Measurements from ENCODE around the gene CBX4. TPM values are rescaled to one million over a fixed set of nuclear protein-coding genes. Genes with fewer than 3 reads are reported as not detected.
A peak's percentile ranks its signal among the peaks of the same experiment; 100 is the strongest.

CBX4 gene
- total RNA-seq = 6.6 TPM
- 10 to 100 TPM in 3 of 8 donors, 1 to 10 TPM in 5; 7.6 to 14.5 (median 9.8) TPM for polyA plus RNA-seq (ENCODE audit: insufficient read depth in 1 of 8, insufficient read length in 8 of 8, low replicate concordance in 1 of 8)
- long read RNA-seq, donor 1 = 0 reads
- long read RNA-seq, donor 2, partial matches to known transcripts = 0 of 2 reads
- long read RNA-seq, donor 2, other reads (novel, unspliced or antisense) = 0 of 2 reads
- long read RNA-seq, donor 3, partial matches to known transcripts = 0 of 4 reads
- long read RNA-seq, donor 3, other reads (novel, unspliced or antisense) = 0 of 4 reads
- long read RNA-seq, donor 4 = 0 reads
- long read RNA-seq, donor 5, transcript CBX4-201 (5 exons, 2,664 nt) = major isoform, 6 of 6 reads
- long read RNA-seq, donor 5, partial matches to known transcripts = 0 of 6 reads
- long read RNA-seq, donor 5, other reads (novel, unspliced or antisense) = 0 of 6 reads
- long read RNA-seq, donor 6, transcript CBX4-201 (5 exons, 2,664 nt) = major isoform, 8 of 8 reads
- long read RNA-seq, donor 6, partial matches to known transcripts = 0 of 8 reads
- long read RNA-seq, donor 6, other reads (novel, unspliced or antisense) = 0 of 8 reads
- long read RNA-seq, donor 7, transcript CBX4-201 (5 exons, 2,664 nt) = major isoform, 5 of 5 reads
- long read RNA-seq, donor 7, partial matches to known transcripts = 0 of 5 reads
- long read RNA-seq, donor 7, other reads (novel, unspliced or antisense) = 0 of 5 reads
- long read RNA-seq, donor 8, transcript CBX4-201 (5 exons, 2,664 nt) = major isoform, 6 of 6 reads
- long read RNA-seq, donor 8, partial matches to known transcripts = 0 of 6 reads
- long read RNA-seq, donor 8, other reads (novel, unspliced or antisense) = 0 of 6 reads
- long read RNA-seq, donor 9, partial matches to known transcripts = 0 of 3 reads
- long read RNA-seq, donor 9, other reads (novel, unspliced or antisense) = 0 of 3 reads
- long read RNA-seq, donor 10, transcript CBX4-201 (5 exons, 2,664 nt) = major isoform, 6 of 6 reads
- long read RNA-seq, donor 10, partial matches to known transcripts = 0 of 6 reads
- long read RNA-seq, donor 10, other reads (novel, unspliced or antisense) = 0 of 6 reads
- long read RNA-seq, donor 11, partial matches to known transcripts = 0 of 3 reads
- long read RNA-seq, donor 11, other reads (novel, unspliced or antisense) = 0 of 3 reads

- peak; percentile 98 for DNase-seq
- peaks cover 75% of the 10 kb centered on the region for H3K4me1 ChIP-seq (ENCODE audit: control insufficient read depth, insufficient read depth, low read length)
- peak within 1 kb of the TSS; percentile 92 for H3K27ac ChIP-seq (ENCODE audit: low read length)
- peaks cover 51% of the 10 kb centered on the region for H3K27me3 ChIP-seq (ENCODE audit: control insufficient read depth, insufficient read depth, low read length)
- no peaks in the 10 kb centered on the region for H3K9me3 ChIP-seq (replicated peaks; ENCODE audit: control insufficient read depth, low read depth, low read length)
- WGBS (ENCODE audit: insufficient coverage) = under 1% methylated on average over 93 of the region's 103 CpGs
- H3K4me3 ChIP-seq (ENCODE audit: low read length) = peak within 1 kb of the TSS; percentile 57
- peaks cover 14% of the 10 kb centered on the region for H3K36me3 ChIP-seq (ENCODE audit: control insufficient read depth, insufficient read depth, low read length)
Observed at GRCh38 chr17:79839356-79840268, at the start of gene CBX4. Gene CBX4 (minus strand): TSS chr17:79839440. CDS start chr17:79839251, 189 bp downstream.

- DNase-seq = no peak
- 86% methylated on average over 12 of the region's 17 CpGs for WGBS (ENCODE audit: insufficient coverage)
- H3K27me3 ChIP-seq (ENCODE audit: control insufficient read depth, insufficient read depth, low read length) = peaks cover 30% of the 10 kb centered on the region
- no peak overlapping the region for H3K4me3 ChIP-seq (ENCODE audit: low read length)
- H3K4me1 ChIP-seq (ENCODE audit: control insufficient read depth, insufficient read depth, low read length) = peaks cover 17% of the 10 kb centered on the region
- H3K27ac ChIP-seq (ENCODE audit: low read length) = no peak overlapping the region
- H3K9me3 ChIP-seq (replicated peaks; ENCODE audit: control insufficient read depth, low read depth, low read length) = no peaks in the 10 kb centered on the region
- H3K36me3 ChIP-seq (ENCODE audit: control insufficient read depth, insufficient read depth, low read length) = no peaks in the 10 kb centered on the region
Observed at GRCh38 chr17:79888009-79888540, 48.8 kb upstream of the CBX4 start.

- Histone ChIP-seq H3K27me3 (ENCODE audit: control insufficient read depth, insufficient read depth, low read length) (peaks cover 31% of the 10 kb centered on the region), H3K4me1 (ENCODE audit: control insufficient read depth, insufficient read depth, low read length) (peaks cover 13% of the 10 kb centered on the region), H3K9me3 (replicated peaks; ENCODE audit: control insufficient read depth, low read depth, low read length) (no peaks in the 10 kb centered on the region), H3K4me3 (ENCODE audit: low read length) (no peak overlapping the region), H3K27ac (ENCODE audit: low read length) (no peak overlapping the region), H3K36me3 (ENCODE audit: control insufficient read depth, insufficient read depth, low read length) (no peaks in the 10 kb centered on the region)
- 83% methylated on average over 7 of the region's 14 CpGs for WGBS (ENCODE audit: insufficient coverage)
- no peak for DNase-seq
Observed at GRCh38 chr17:79887451-79887991, 48.3 kb upstream of the CBX4 start.

GRCh38 chr17:79883202-79883601 lies 44.0 kb upstream of the CBX4 start:
- no peak for DNase-seq
- Histone ChIP-seq H3K4me3 (ENCODE audit: low read length) (no peak overlapping the region), H3K4me1 (ENCODE audit: control insufficient read depth, insufficient read depth, low read length) (no peaks in the 10 kb centered on the region), H3K36me3 (ENCODE audit: control insufficient read depth, insufficient read depth, low read length) (no peaks in the 10 kb centered on the region), H3K27ac (ENCODE audit: low read length) (no peak overlapping the region), H3K9me3 (replicated peaks; ENCODE audit: control insufficient read depth, low read depth, low read length) (no peaks in the 10 kb centered on the region), H3K27me3 (ENCODE audit: control insufficient read depth, insufficient read depth, low read length) (peaks cover 21% of the 10 kb centered on the region)
- WGBS (ENCODE audit: insufficient coverage) = no CpG with 5 or more reads among the region's 7 CpGs

GRCh38 chr17:79878329-79878947 lies 39.2 kb upstream of the CBX4 start:
- Histone ChIP-seq H3K27ac (ENCODE audit: low read length) (no peak overlapping the region), H3K9me3 (replicated peaks; ENCODE audit: control insufficient read depth, low read depth, low read length) (no peaks in the 10 kb centered on the region), H3K4me3 (ENCODE audit: low read length) (no peak overlapping the region), H3K27me3 (ENCODE audit: control insufficient read depth, insufficient read depth, low read length) (peaks cover 5% of the 10 kb centered on the region), H3K36me3 (ENCODE audit: control insufficient read depth, insufficient read depth, low read length) (no peaks in the 10 kb centered on the region), H3K4me1 (ENCODE audit: control insufficient read depth, insufficient read depth, low read length) (no peaks in the 10 kb centered on the region)
- 72% methylated on average over 2 of the region's 10 CpGs for WGBS (ENCODE audit: insufficient coverage)
- DNase-seq = no peak

- H3K4me1 ChIP-seq (ENCODE audit: control insufficient read depth, insufficient read depth, low read length) = no peaks in the 10 kb centered on the region
- WGBS (ENCODE audit: insufficient coverage) = 70% methylated on average over 2 of the region's 6 CpGs
- peaks cover 2% of the 10 kb centered on the region for H3K27me3 ChIP-seq (ENCODE audit: control insufficient read depth, insufficient read depth, low read length)
- no peak for DNase-seq
- H3K4me3 ChIP-seq (ENCODE audit: low read length) = no peak overlapping the region
- no peaks in the 10 kb centered on the region for H3K9me3 ChIP-seq (replicated peaks; ENCODE audit: control insufficient read depth, low read depth, low read length)
- no peaks in the 10 kb centered on the region for H3K36me3 ChIP-seq (ENCODE audit: control insufficient read depth, insufficient read depth, low read length)
- H3K27ac ChIP-seq (ENCODE audit: low read length) = no peak overlapping the region
Observed at GRCh38 chr17:79877041-79877440, 37.8 kb upstream of the CBX4 start.

GRCh38 chr17:79875511-79875910 lies 36.3 kb upstream of the CBX4 start:
- Histone ChIP-seq H3K36me3 (ENCODE audit: control insufficient read depth, insufficient read depth, low read length) (no peaks in the 10 kb centered on the region), H3K4me3 (ENCODE audit: low read length) (no peak overlapping the region), H3K27ac (ENCODE audit: low read length) (no peak overlapping the region), H3K9me3 (replicated peaks; ENCODE audit: control insufficient read depth, low read depth, low read length) (no peaks in the 10 kb centered on the region), H3K27me3 (ENCODE audit: control insufficient read depth, insufficient read depth, low read length) (peaks cover 8% of the 10 kb centered on the region), H3K4me1 (ENCODE audit: control insufficient read depth, insufficient read depth, low read length) (no peaks in the 10 kb centered on the region)
- WGBS (ENCODE audit: insufficient coverage) = no CpG with 5 or more reads among the region's 4 CpGs
- DNase-seq = no peak

GRCh38 chr17:79874329-79874981 lies 35.2 kb upstream of the CBX4 start:
- H3K27me3 ChIP-seq (ENCODE audit: control insufficient read depth, insufficient read depth, low read length) = peaks cover 8% of the 10 kb centered on the region
- H3K27ac ChIP-seq (ENCODE audit: low read length) = no peak overlapping the region
- DNase-seq = no peak
- WGBS (ENCODE audit: insufficient coverage) = no CpG with 5 or more reads among the region's 6 CpGs
- H3K9me3 ChIP-seq (replicated peaks; ENCODE audit: control insufficient read depth, low read depth, low read length) = no peaks in the 10 kb centered on the region
- H3K36me3 ChIP-seq (ENCODE audit: control insufficient read depth, insufficient read depth, low read length) = no peaks in the 10 kb centered on the region
- H3K4me3 ChIP-seq (ENCODE audit: low read length) = no peak overlapping the region
- no peaks in the 10 kb centered on the region for H3K4me1 ChIP-seq (ENCODE audit: control insufficient read depth, insufficient read depth, low read length)

All from muscle of leg (tissue), 16 donors.